HepG2 (cell line): ENCODE measurements around the gene ACAN. TPM values are rescaled to one million over a fixed set of nuclear protein-coding genes. Genes with fewer than 3 reads are reported as not detected.
A peak's percentile ranks its signal among the peaks of the same experiment; 100 is the strongest.

Experiments used
- ATAC-seq: fragments of 200-7000 bp; cut with Tn5 transposase; 3 replicates; pipeline ENCODE4 v1.9.1; 2020; ENCODE audit warnings: mild to moderate bottlenecking, moderate library complexity
- BruUV-seq: library from RNA; stranded (reverse); fragments of 400-500 nt; replicated peaks from 2 replicates; lab custom pipeline; 2021; lab: Mats Ljungman, UMichigan
- CTCF ChIA-PET: fragments of 300-600 bp; formaldehyde crosslinking; extraction: SDS; loops from one replicate; lab custom pipeline; 2021; ENCODE audit warnings: low total read pairs, inconsistent platforms, low intra/inter-chr PET ratio; lab: Yijun Ruan, JAX
- POLR2A ChIA-PET: fragments of 350-600 bp; sonication (Branson Sonifier 250); formaldehyde crosslinking; loops from one replicate; lab custom pipeline; 2020; ENCODE audit warnings: antibody characterized with exemption, inconsistent platforms; lab: Yijun Ruan, JAX
- DNase-seq: peaks from one replicate; pipeline ENCODE4 v3.0.0-alpha.2; 2015; ENCODE audit warnings: low spot score
- FAIRE-seq: peaks from 3 replicates; lab custom pipeline; 2011; peaks lifted over from hg19 to GRCh38; lab: Jason Lieb, UNC
- H2AFZ ChIP-seq: one replicate; pipeline ENCODE4 v1.6.1; 2011; ENCODE audit warnings: low read length, inconsistent platforms
- H3K27ac ChIP-seq: fragments of 300-600 bp; 3 replicates; pipeline ENCODE4 v1.8.0; 2011; ENCODE audit warnings: mixed run types, mild to moderate bottlenecking, mixed read lengths, low read length, inconsistent platforms; ENCODE audit not compliant: insufficient read depth; ENCODE audit errors: extremely low read length
- H3K27me3 ChIP-seq, 2 experiments: fragments of 200-600 bp in 1 of 2; 2 replicates in 1 of 2; 3 replicates in 1 of 2; pipeline versions ENCODE4 v1.6.0 to v1.8.0; 2011; ENCODE audit warnings: low read length in 2 of 2, mild to moderate bottlenecking in 2 of 2, moderate library complexity in 2 of 2, inconsistent platforms in 1 of 2; ENCODE audit not compliant: insufficient read depth in 2 of 2, control insufficient read depth in 1 of 2
- H3K36me3 ChIP-seq, 2 experiments: fragments of 200-600 bp in 1 of 2; replicated peaks in 1 of 2; 2 replicates in 1 of 2; 3 replicates in 1 of 2; pipeline versions ENCODE4 v1.5.1 to v1.8.0; 2011; ENCODE audit warnings: low read length in 2 of 2, inconsistent platforms in 1 of 2; ENCODE audit not compliant: insufficient read depth in 2 of 2, control insufficient read depth in 1 of 2
- H3K4me1 ChIP-seq: 2 replicates; pipeline ENCODE4 v1.5.1; 2012; ENCODE audit warnings: low read length, inconsistent platforms; ENCODE audit not compliant: insufficient read depth
- H3K4me2 ChIP-seq: 2 replicates; pipeline ENCODE4 v1.6.0; 2011; ENCODE audit warnings: low read depth, low read length, inconsistent platforms
- H3K4me3 ChIP-seq, 3 experiments: fragments of 200-600 bp in 1 of 3; sonication (generic), shearing (Covaris generic) in 1 of 3; replicated peaks in 1 of 3; 2 replicates each; pipeline ENCODE4 v1.5.1; 2011 to 2016; ENCODE audit warnings: low read length in 3 of 3, inconsistent platforms in 2 of 3, low read depth in 2 of 3, mild to moderate bottlenecking in 2 of 3, control low read depth in 1 of 3, mixed read lengths in 1 of 3; ENCODE audit not compliant: insufficient read depth in 1 of 3
- H3K79me2 ChIP-seq: one replicate; pipeline ENCODE4 v1.6.1; 2011; ENCODE audit warnings: low read length, inconsistent platforms; ENCODE audit not compliant: insufficient read depth
- H3K9ac ChIP-seq: 2 replicates; pipeline ENCODE4 v1.6.0; 2011; ENCODE audit warnings: mild to moderate bottlenecking, low read depth, low read length, inconsistent platforms; ENCODE audit not compliant: insufficient read depth
- H3K9me3 ChIP-seq: 2 replicates; pipeline ENCODE4 v1.5.1; 2012; ENCODE audit warnings: mild to moderate bottlenecking, low read length
- H4K20me1 ChIP-seq: 2 replicates; pipeline ENCODE4 v1.6.0; 2011; ENCODE audit warnings: inconsistent platforms, mild to moderate bottlenecking, low read length, moderate library complexity; ENCODE audit not compliant: insufficient read depth
- GPBP1L1 ChIP-seq: sonication (generic); formaldehyde crosslinking; IDR thresholded peaks from 2 replicates; pipeline ENCODE4 v1.5.0; 2020; ENCODE audit warnings: mild to moderate bottlenecking, missing genetic modification reagents
- HIVEP1 ChIP-seq: sonication (generic); formaldehyde crosslinking; IDR thresholded peaks from 2 replicates; pipeline ENCODE4 v1.4.0; 2020; ENCODE audit warnings: mild to moderate bottlenecking, missing genetic modification reagents
- HNRNPK ChIP-seq: fragments of 200-400 bp; formaldehyde crosslinking; IDR thresholded peaks from 2 replicates; pipeline ENCODE4 v1.6.1; 2018; ENCODE audit warnings: low read length, low read depth, moderate library complexity, mild to moderate bottlenecking; ENCODE audit not compliant: poor library complexity, severe bottlenecking
- NR1H2 ChIP-seq: sonication (generic); formaldehyde crosslinking; IDR thresholded peaks from 2 replicates; pipeline ENCODE4 v1.8.1; 2022; ENCODE audit warnings: low read depth, missing genetic modification reagents, borderline replicate concordance
- SIN3B ChIP-seq: fragments of 150-350 bp; IDR thresholded peaks from 2 replicates; pipeline ENCODE4 v1.6.1; 2014; ENCODE audit warnings: low read length
- ZNF451 ChIP-seq: sonication (generic); formaldehyde crosslinking; IDR thresholded peaks from 2 replicates; pipeline ENCODE4 v1.5.0; 2020; ENCODE audit warnings: mild to moderate bottlenecking, missing genetic modification reagents
- ZNF614 ChIP-seq: IDR thresholded peaks from 2 replicates; pipeline ENCODE4 v1.6.1; 2018; ENCODE audit warnings: missing biosample characterization, missing genetic modification reagents, inconsistent platforms, borderline replicate concordance
- WGBS: methylation state at CpG from one replicate; pipeline ENCODE4 v1.1.6; 2017; ENCODE audit warnings: low lambda C conversion rate; 5-methylcytosine and 5-hydroxymethylcytosine counted together
- in situ Hi-C: cut with HindIII; loops from 2 replicates; pipeline ENCODE4 v1.10.0; 2017; ENCODE audit warnings: low pct_unique_long_range_greater_than_20kb; ENCODE audit not compliant: extremely low pct_ligation_motif_present
- intact Hi-C: fragments of 100-400 bp; cut with micrococcal nuclease; formaldehyde crosslinking; loops from one replicate; pipeline ENCODE4 v1.10.0; 2022; ENCODE audit not compliant: unreplicated experiment
- polyA plus RNA-seq, 8 experiments: library from polyadenylated mRNA; depleted of rRNA in 3 of 8; stranded (reverse) in 7 of 8; unstranded in 1 of 8; fragments of >200 nt; fragmentation: Illumina TruSeq in 4 of 8; extraction: Trizol in 4 of 8; gene quantifications; 2 replicates each; pipeline versions ENCODE4 v1.2.1 to v1.2.3, GENCODE V29; 2011 to 2016; ENCODE audit warnings: low read depth in 4 of 8, missing spikeins in 1 of 8, mixed read lengths in 1 of 8; ENCODE audit not compliant: insufficient read depth in 1 of 8
- total RNA-seq, 5 experiments: library from RNA; depleted of rRNA; stranded (reverse); fragments of >200 nt; fragmentation: Illumina TruSeq; extraction: Trizol; gene quantifications; 2 replicates each; pipeline ENCODE4 v1.2.3, GENCODE V29; 2016; ENCODE audit warnings: low read depth in 1 of 5
- TF ChIP-seq, protein P1 (sequence below): fragments of 450-650 bp; IDR thresholded peaks from 2 replicates; pipeline ENCODE4 v1.6.1; 2017

ACAN gene
- total and polyA plus RNA-seq, 2 of the 13 experiments (the other 11 are each of a cell fraction or from before 2014, with no cell fraction given), result not detected

DNA sequence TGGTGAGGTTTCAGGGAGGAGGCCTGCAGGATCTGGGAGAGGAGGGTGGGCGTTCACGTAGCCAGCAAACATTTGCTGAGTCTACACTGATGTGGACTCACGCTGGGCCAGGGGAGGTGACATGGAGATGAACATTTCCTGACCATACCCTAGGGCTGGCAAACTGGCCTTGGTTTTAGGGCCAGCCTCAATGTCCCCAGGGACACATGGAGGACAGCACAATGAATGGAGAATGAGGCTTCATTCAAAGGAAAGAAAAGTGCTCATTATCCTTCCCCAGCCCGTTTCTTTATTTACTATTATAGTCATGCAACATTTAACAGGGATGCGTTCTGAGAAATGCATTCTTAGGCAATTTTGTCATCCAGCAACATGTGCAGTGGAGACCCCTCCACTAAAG is 26.8 kb downstream of the ACAN start (continued):
- TF ChIP-seq NR1H2 (CRISPR knock-in tag) (no peak), ZNF614 (CRISPR knock-in tag) (no peak), HIVEP1 (CRISPR knock-in tag) (no peak), ZNF451 (CRISPR knock-in tag) (no peak)

- no peaks in the 10 kb centered on the region for H3K79me2 ChIP-seq
- POLR2A ChIA-PET, result no interaction called here
- H3K27me3 ChIP-seq, result peaks cover 3 to 12% of the 10 kb centered on the region in 2 experiments; a peak in 3 of 5 replicates
- no peaks in the 10 kb centered on the region for H3K4me1 ChIP-seq
- in situ Hi-C loops, result loop anchor here (10.0 kb wide), 1 partner anchor 358 kb away; no protein-coding TSS in a partner anchor
- no peak for ATAC-seq
- intact Hi-C loops, result loop anchor here (10.0 kb wide), 1 partner anchor 208 kb away; the partner anchor contains the start of gene AEN
- no peaks in the 10 kb centered on the region for H3K9me3 ChIP-seq
- no peaks in the 10 kb centered on the region for H4K20me1 ChIP-seq
- TF ChIP-seq GPBP1L1 (CRISPR knock-in tag) (no peak), HNRNPK (peak; percentile 39), SIN3B (no peak)
- TF ChIP-seq, protein P1, sequence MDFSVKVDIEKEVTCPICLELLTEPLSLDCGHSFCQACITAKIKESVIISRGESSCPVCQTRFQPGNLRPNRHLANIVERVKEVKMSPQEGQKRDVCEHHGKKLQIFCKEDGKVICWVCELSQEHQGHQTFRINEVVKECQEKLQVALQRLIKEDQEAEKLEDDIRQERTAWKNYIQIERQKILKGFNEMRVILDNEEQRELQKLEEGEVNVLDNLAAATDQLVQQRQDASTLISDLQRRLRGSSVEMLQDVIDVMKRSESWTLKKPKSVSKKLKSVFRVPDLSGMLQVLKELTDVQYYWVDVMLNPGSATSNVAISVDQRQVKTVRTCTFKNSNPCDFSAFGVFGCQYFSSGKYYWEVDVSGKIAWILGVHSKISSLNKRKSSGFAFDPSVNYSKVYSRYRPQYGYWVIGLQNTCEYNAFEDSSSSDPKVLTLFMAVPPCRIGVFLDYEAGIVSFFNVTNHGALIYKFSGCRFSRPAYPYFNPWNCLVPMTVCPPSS, result no peak
- TF ChIP-seq, all 625 proteins: peak for 1
- H2AFZ ChIP-seq, result no peak overlapping the region
- DNase-seq (no peak), FAIRE-seq (no peak)
- H3K4me3 ChIP-seq, result no peak overlapping the region
- no peak overlapping the region for H3K9ac ChIP-seq
- CTCF ChIA-PET, result no interaction called here
- 28% methylated on average over 11 of the region's 12 CpGs for WGBS
- no peak overlapping the region for H3K4me2 ChIP-seq
- no peak overlapping the region for H3K27ac ChIP-seq
- no TSS peak for BruUV-seq
- no peaks in the 10 kb centered on the region for H3K36me3 ChIP-seq
Observed at GRCh38 chr15:88832820-88833730, 29.8 kb downstream of the ACAN start.
